Activated CD4-positive, alpha-beta T cell treated with anti-CD3 and anti-CD28 coated beads, Interleukin-2, amount 10 ng/mL, durations not matched to agents 24 days and 14 days (primary cell): ENCODE data around the gene C9orf78. TPM values are rescaled to one million over a fixed set of nuclear protein-coding genes. Genes with fewer than 3 reads are reported as not detected.
A peak's percentile ranks its signal among the peaks of the same experiment; 100 is the strongest.
"Not testable (repeated sequence)": the region's sequence is repeated elsewhere in the genome, so short reads cannot be mapped to it uniquely, and the experiment has no call there.

Source experiments
- DNase-seq: peaks from one replicate; pipeline ENCODE4 v3.0.0; 2022
- H3K27ac Mint-ChIP-seq: one replicate; pipeline ENCODE4 v1.8.0; 2022; ENCODE audit warnings: mild to moderate bottlenecking, mixed read lengths
- H3K27me3 Mint-ChIP-seq: one replicate; pipeline ENCODE4 v1.8.0; 2022; ENCODE audit warnings: mixed read lengths
- H3K36me3 Mint-ChIP-seq: one replicate; pipeline ENCODE4 v1.8.0; 2022; ENCODE audit warnings: low read depth, mild to moderate bottlenecking, mixed read lengths
- H3K4me1 Mint-ChIP-seq: one replicate; pipeline ENCODE4 v1.8.0; 2021; ENCODE audit warnings: mixed read lengths
- H3K4me3 Mint-ChIP-seq: one replicate; pipeline ENCODE4 v1.8.0; 2022; ENCODE audit warnings: mild to moderate bottlenecking, moderate library complexity, mixed read lengths
- H3K9me3 Mint-ChIP-seq: one replicate; pipeline ENCODE4 v1.8.0; 2021; ENCODE audit warnings: mixed read lengths
- intact Hi-C: fragments of 100-400 bp; cut with micrococcal nuclease; formaldehyde crosslinking; loops from one replicate; pipeline ENCODE4 v1.15.1; 2023
- total RNA-seq: library from RNA; stranded (reverse); gene quantifications from 2 replicates; pipeline ENCODE4 v1.2.3, GENCODE V29; 2022

The C9orf78 gene
- total RNA-seq, 1 donor from 2014 or later: 59.9 TPM

GRCh38 chr9:129798973-129799372 is 36.1 kb downstream of the C9orf78 start:
- Mint-ChIP-seq H3K36me3 (peaks cover 2% of the 10 kb centered on the region), H3K27ac (no peak overlapping the region), H3K9me3 (no peaks in the 10 kb centered on the region), H3K27me3 (peaks cover 4% of the 10 kb centered on the region), H3K4me1 (peaks cover 5% of the 10 kb centered on the region), H3K4me3 (no peak overlapping the region)
- no peak for DNase-seq
- intact Hi-C loops: no loop called here

DNA sequence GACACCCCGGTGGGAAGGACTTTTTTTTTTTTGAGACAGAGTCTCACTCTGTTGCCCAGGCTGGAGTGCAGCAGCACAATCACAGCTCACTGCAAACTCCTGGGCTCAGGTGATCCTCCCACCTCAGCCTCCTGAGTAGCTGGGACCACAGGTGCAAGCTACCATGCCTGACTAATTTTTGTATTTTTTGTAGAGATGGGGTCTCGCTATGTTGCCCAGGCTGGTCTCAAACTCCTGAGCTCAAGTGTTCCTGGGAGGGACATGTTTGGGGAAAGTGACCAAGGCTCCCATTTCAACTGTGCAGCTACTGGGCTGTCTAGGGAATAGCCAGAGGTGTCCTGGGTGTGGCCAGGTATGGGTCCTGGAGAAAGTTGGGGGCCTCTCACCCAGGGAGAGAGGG is 39.0 kb downstream of the C9orf78 start:
- H3K27me3 Mint-ChIP-seq, intact Hi-C loops, H3K4me3 Mint-ChIP-seq, H3K9me3 Mint-ChIP-seq, H3K27ac Mint-ChIP-seq, H3K36me3 Mint-ChIP-seq, DNase-seq, H3K4me1 Mint-ChIP-seq: not testable (repeated sequence)

GRCh38 chr9:129794549-129794948 is 40.5 kb downstream of the C9orf78 start:
- no peak overlapping the region for H3K27ac Mint-ChIP-seq
- DNase-seq: no peak
- intact Hi-C loops: no loop called here
- peaks cover 8% of the 10 kb centered on the region for H3K27me3 Mint-ChIP-seq
- no peaks in the 10 kb centered on the region for H3K36me3 Mint-ChIP-seq
- H3K9me3 Mint-ChIP-seq: no peaks in the 10 kb centered on the region
- no peak overlapping the region for H3K4me3 Mint-ChIP-seq
- peaks cover 5% of the 10 kb centered on the region for H3K4me1 Mint-ChIP-seq

DNA sequence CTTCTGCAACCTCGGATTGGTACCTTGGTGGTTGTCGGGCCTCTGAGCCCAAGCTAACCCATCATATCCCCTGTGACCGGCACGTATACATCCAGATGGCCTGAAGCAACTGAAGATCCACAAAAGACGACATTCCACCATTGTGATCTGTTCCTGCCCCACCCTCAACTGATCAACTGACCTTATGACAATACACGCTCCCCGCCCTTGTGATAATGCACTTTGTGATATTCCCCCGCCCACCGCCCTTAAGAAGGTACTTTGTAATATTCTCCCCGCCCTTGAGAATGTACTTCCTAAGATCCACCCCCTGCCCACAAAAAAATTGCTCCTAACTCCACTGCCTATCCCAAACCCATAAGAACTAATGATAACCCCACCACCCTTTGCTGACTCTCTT is 48.6 kb downstream of the C9orf78 start:
- intact Hi-C loops: no loop called here
- H3K27ac Mint-ChIP-seq: no peak overlapping the region
- peaks cover 20% of the 10 kb centered on the region for H3K27me3 Mint-ChIP-seq
- no peaks in the 10 kb centered on the region for H3K9me3 Mint-ChIP-seq
- H3K4me3 Mint-ChIP-seq: no peak overlapping the region
- no peak for DNase-seq
- no peaks in the 10 kb centered on the region for H3K36me3 Mint-ChIP-seq
- peaks cover 9% of the 10 kb centered on the region for H3K4me1 Mint-ChIP-seq

GRCh38 chr9:129785866-129786265 is 49.2 kb downstream of the C9orf78 start:
- DNase-seq: no peak
- Mint-ChIP-seq H3K27ac (no peak overlapping the region), H3K9me3 (no peaks in the 10 kb centered on the region), H3K36me3 (no peaks in the 10 kb centered on the region), H3K27me3 (peaks cover 20% of the 10 kb centered on the region), H3K4me3 (no peak overlapping the region), H3K4me1 (peaks cover 9% of the 10 kb centered on the region)
- intact Hi-C loops: no loop called here

DNA sequence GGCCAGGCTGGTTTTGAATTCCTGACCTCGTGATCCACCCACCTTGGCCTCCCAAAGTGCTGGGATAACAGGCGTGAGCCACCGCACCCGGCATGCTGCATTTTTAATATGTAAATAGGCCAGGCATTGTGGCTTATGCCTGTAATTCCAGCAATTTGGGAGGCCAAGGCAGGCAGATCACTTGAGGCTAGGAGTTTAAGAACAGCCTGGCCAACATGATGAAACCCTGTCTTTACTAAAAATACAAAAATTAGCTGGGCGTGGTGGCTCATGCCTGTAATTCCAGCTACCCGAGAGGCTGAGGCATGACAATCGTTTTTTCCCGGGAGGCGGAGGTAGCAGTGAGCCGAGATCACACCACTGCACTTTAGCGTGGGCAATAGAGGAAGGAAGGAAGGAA is 50.1 kb downstream of the C9orf78 start:
- not testable (repeated sequence) for H3K9me3 Mint-ChIP-seq, H3K36me3 Mint-ChIP-seq, DNase-seq, H3K4me3 Mint-ChIP-seq, H3K27ac Mint-ChIP-seq, H3K4me1 Mint-ChIP-seq
- H3K27me3 Mint-ChIP-seq: peaks cover 21% of the 10 kb centered on the region
- intact Hi-C loops: loop anchor here (5.0 kb wide), 1 partner anchor 653 kb away; no protein-coding TSS in a partner anchor

- peak; percentile 94 for DNase-seq
- H3K4me1 Mint-ChIP-seq: peaks cover 4% of the 10 kb centered on the region
- H3K36me3 Mint-ChIP-seq: no peaks in the 10 kb centered on the region
- H3K4me3 Mint-ChIP-seq: no peak overlapping the region
- no peak overlapping the region for H3K27ac Mint-ChIP-seq
- intact Hi-C loops: loop anchor here (1.0 to 5.0 kb wide), 3 partner anchors 46 to 651 kb away; partner anchors contain the start of gene ASB6
- H3K27me3 Mint-ChIP-seq: peaks cover 24% of the 10 kb centered on the region
- H3K9me3 Mint-ChIP-seq: no peaks in the 10 kb centered on the region
Measured at GRCh38 chr9:129783516-129784361, 51.3 kb downstream of the C9orf78 start.

GRCh38 chr9:129781981-129782380 is 53.1 kb downstream of the C9orf78 start:
- intact Hi-C loops: loop anchor here (2.0 to 5.0 kb wide), 2 partner anchors 139 to 650 kb away; partner anchors contain the start of gene ASB6
- Mint-ChIP-seq H3K9me3 (no peaks in the 10 kb centered on the region), H3K4me1 (peaks cover 13% of the 10 kb centered on the region), H3K27ac (no peak overlapping the region), H3K36me3 (no peaks in the 10 kb centered on the region), H3K27me3 (peaks cover 25% of the 10 kb centered on the region), H3K4me3 (no peak overlapping the region)
- DNase-seq: no peak

DNA sequence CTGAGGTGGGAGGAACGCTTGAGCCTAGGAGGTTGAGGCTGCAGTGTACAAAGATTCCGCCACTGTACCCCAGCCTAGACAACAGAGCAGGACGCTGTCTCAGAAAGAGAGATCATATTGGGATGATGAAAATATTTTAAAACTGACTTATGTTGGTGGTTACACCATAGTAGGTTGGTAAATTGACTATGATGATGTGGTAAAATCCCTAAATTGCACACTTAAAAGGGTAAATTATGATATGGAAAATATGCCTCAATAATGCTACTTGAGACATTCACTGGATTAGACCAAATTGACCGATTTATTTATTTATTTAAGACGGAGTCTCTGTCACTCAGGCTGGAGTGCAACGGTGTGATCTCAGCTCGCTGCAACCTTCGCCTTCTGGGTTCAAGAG is 53.9 kb downstream of the C9orf78 start:
- Mint-ChIP-seq H3K9me3 (no peaks in the 10 kb centered on the region), H3K27ac (no peak overlapping the region), H3K27me3 (peaks cover 19% of the 10 kb centered on the region), H3K4me1 (peaks cover 16% of the 10 kb centered on the region), H3K36me3 (no peaks in the 10 kb centered on the region), H3K4me3 (no peak overlapping the region)
- no peak for DNase-seq
- intact Hi-C loops: loop anchor here (5.0 kb wide), 1 partner anchor 649 kb away; no protein-coding TSS in a partner anchor

DNA sequence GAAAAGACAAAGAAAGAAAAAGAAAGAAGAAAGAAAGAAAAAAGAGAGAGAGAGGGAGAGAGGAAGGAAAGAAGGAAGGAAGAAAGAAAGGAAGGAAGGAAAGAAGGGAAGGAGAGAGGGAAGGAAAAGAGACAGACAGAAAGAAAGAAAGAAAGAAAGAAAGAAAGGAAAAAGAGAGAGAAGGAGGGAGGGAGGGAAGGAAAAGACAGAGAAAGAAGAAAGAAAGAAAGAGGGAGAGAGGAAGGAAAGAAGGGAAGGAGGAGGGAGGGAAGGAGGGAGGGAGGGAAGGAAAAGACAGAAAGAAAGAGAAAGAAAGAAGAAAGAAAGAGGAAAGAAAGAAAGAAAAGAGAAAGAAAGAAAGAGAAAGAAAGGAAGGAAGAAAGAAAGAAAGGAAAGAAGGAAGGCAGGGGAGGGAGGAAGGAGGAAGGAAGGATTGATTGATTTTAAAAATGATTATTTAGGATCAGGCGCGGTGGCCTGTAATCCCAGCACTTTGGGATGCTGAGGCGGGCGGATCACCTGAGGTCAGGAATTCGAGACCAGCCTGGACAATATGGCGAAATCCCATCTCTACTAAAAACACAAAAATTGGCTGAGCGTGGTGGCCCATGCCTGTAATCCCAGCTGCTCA is 55.4 kb downstream of the C9orf78 start:
- no peak for DNase-seq
- H3K27me3 Mint-ChIP-seq: peaks cover 18% of the 10 kb centered on the region
- no peaks in the 10 kb centered on the region for H3K9me3 Mint-ChIP-seq
- intact Hi-C loops: loop anchor here (5.0 kb wide), 1 partner anchor 647 kb away; no protein-coding TSS in a partner anchor
- no peak overlapping the region for H3K27ac Mint-ChIP-seq
- no peaks in the 10 kb centered on the region for H3K36me3 Mint-ChIP-seq
- H3K4me1 Mint-ChIP-seq: peaks cover 16% of the 10 kb centered on the region
- no peak overlapping the region for H3K4me3 Mint-ChIP-seq

DNA sequence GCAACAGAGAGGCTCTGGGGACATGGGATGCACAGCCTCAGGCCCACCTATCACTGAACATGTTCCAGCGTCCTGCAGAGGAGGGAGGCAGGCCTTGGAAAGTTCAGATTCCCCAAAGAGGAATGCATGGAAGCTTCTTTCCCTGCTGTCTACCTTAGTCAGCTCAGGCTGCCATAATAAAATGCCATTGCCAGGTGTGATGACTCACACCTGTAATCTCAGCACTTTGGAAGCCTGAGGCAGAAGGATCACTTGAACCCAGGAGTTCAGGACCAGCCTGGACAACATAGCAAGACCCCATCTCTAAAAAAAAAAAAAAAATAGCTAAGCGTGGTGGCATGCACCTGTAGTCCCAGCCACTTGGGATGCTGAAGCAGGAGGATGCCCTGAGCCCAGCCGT is 56.6 kb downstream of the C9orf78 start:
- H3K4me1 Mint-ChIP-seq: peaks cover 12% of the 10 kb centered on the region
- intact Hi-C loops: no loop called here
- no peaks in the 10 kb centered on the region for H3K36me3 Mint-ChIP-seq
- peaks cover 18% of the 10 kb centered on the region for H3K27me3 Mint-ChIP-seq
- no peak overlapping the region for H3K27ac Mint-ChIP-seq
- no peak for DNase-seq
- H3K4me3 Mint-ChIP-seq: no peak overlapping the region
- H3K9me3 Mint-ChIP-seq: no peaks in the 10 kb centered on the region

DNA sequence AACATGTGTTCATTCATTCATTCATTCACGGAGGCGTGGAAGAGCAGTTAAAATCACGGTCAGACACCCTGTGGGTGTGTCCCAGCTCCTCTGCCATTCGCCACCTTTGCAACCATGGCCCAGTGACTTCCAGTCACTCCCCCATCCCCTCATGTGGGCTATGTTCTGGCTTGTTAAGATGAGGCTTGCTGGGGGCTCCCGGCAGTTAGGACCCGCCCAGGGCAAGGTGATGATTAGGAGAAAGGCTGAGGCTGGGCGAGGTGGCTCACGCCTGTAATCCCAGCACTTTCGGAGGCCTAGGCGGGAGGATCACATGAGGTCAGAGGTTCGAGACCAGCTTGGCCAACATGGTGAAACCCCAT is 57.3 kb downstream of the C9orf78 start:
- H3K4me3 Mint-ChIP-seq: peak overlapping the region; percentile 58
- DNase-seq: no peak
- no peaks in the 10 kb centered on the region for H3K9me3 Mint-ChIP-seq
- H3K27ac Mint-ChIP-seq: peak overlapping the region; percentile 53
- H3K4me1 Mint-ChIP-seq: peaks cover 12% of the 10 kb centered on the region
- no peaks in the 10 kb centered on the region for H3K36me3 Mint-ChIP-seq
- intact Hi-C loops: no loop called here
- H3K27me3 Mint-ChIP-seq: peaks cover 18% of the 10 kb centered on the region
